Esophagus muscularis mucosa (tissue), 4 donors: ENCODE measurements around the gene PAX5. TPM values are rescaled to one million over a fixed set of nuclear protein-coding genes. Genes with fewer than 3 reads are reported as not detected.

Source experiments
- DNase-seq: peaks from one replicate; pipeline ENCODE4 v3.0.0-alpha.2; 2017; ENCODE audit errors: extremely low spot score
- H3K27ac ChIP-seq, 4 donors: fragments of 200-600 bp; sonication (generic); replicated peaks in 1 of 4; 1 replicate in 3 of 4; 2 replicates in 1 of 4; pipeline ENCODE4 v1.5.1; 2016 to 2019; ENCODE audit warnings: mild to moderate bottlenecking in 1 of 4
- H3K27me3 ChIP-seq, 4 donors: fragments of 200-600 bp; sonication (generic); one replicate each; pipeline versions ENCODE4 v1.5.1 to v1.6.0; 2016 to 2019
- H3K36me3 ChIP-seq, 4 donors: fragments of 200-600 bp; sonication (generic); one replicate each; pipeline ENCODE4 v1.5.1; 2016 to 2019
- H3K4me1 ChIP-seq, 4 donors: fragments of 200-600 bp; sonication (generic); one replicate each; pipeline ENCODE4 v1.5.1; 2016 to 2019
- H3K4me3 ChIP-seq, 4 donors: fragments of 200-600 bp; sonication (generic); 1 replicate in 2 of 4; 2 replicates in 2 of 4; pipeline ENCODE4 v1.5.1; 2016 to 2019; ENCODE audit warnings: mild to moderate bottlenecking in 4 of 4, moderate library complexity in 1 of 4
- H3K9me3 ChIP-seq, 4 donors: fragments of 200-600 bp; sonication (generic); 1 replicate in 3 of 4; 2 replicates in 1 of 4; pipeline ENCODE4 v1.5.1; 2016 to 2019
- CTCF ChIP-seq, 3 experiments: fragments of 200-600 bp in 2 of 3; fragments of 450-650 bp in 1 of 3; sonication (generic) in 2 of 3; IDR thresholded peaks; one replicate each; pipeline ENCODE4 v1.5.1; 2017 to 2019; ENCODE audit warnings: antibody characterized with exemption in 3 of 3, mild to moderate bottlenecking in 2 of 3, moderate library complexity in 1 of 3
- EP300 ChIP-seq: sonication (generic); formaldehyde crosslinking; IDR thresholded peaks from one replicate; pipeline ENCODE4 v1.6.1; 2017; ENCODE audit warnings: antibody characterized with exemption
- POLR2A ChIP-seq: fragments of 450-650 bp; IDR thresholded peaks from one replicate; pipeline ENCODE4 v1.6.1; 2017; ENCODE audit warnings: antibody characterized with exemption, moderate library complexity, mild to moderate bottlenecking, low read depth
- POLR2AphosphoS5 ChIP-seq, 2 donors: sonication (generic); formaldehyde crosslinking; IDR thresholded peaks; one replicate each; pipeline ENCODE4 v1.6.1; 2017; ENCODE audit warnings: antibody characterized with exemption in 2 of 2
- WGBS: methylation state at CpG from one replicate; pipeline ENCODE4 v1.1.5; 2018; 5-methylcytosine and 5-hydroxymethylcytosine counted together
- intact Hi-C: fragments of 100-400 bp; cut with DNase I; formaldehyde crosslinking; loops from one replicate; pipeline ENCODE4 v1.15.1; 2023
- total RNA-seq, 4 donors: library from RNA; depleted of rRNA; stranded (reverse); fragments of >200 nt; gene quantifications; one replicate each; pipeline versions ENCODE4 v1.1.0 to v1.2.1, GENCODE V29; 2016

The PAX5 gene
- total RNA-seq, 4 donors from 2014 or later = 0.17 TPM; not detected in 3

- H3K4me3 ChIP-seq = peak overlapping the region; percentile 45 to 55 (median 50)
- intact Hi-C loops = no loop called here
- DNase-seq = no peak
- TF ChIP-seq POLR2AphosphoS5 (IDR thresholded peaks at IDR 0.05) (no peak), EP300 (no peak), CTCF (IDR thresholded peaks at IDR 0.05) (no peak), POLR2A (no peak)
- WGBS = 40% methylated on average over 33 of the region's 35 CpGs
- H3K4me1 ChIP-seq = peaks cover 12 to 21% (median 15%) of the 10 kb centered on the region in 4 donors
- no peaks in the 10 kb centered on the region for H3K36me3 ChIP-seq
- H3K9me3 ChIP-seq = no peaks in the 10 kb centered on the region
- H3K27me3 ChIP-seq = peaks cover 0 to 7% (median 0%) of the 10 kb centered on the region in 4 donors
- H3K27ac ChIP-seq = peak overlapping the region in 1 of 4 donors; percentile 22
Measured at GRCh38 chr9:36818965-36819870, 214.8 kb downstream of the PAX5 start.

GRCh38 chr9:36818242-36818938 lies 215.7 kb downstream of the PAX5 start:
- Histone ChIP-seq H3K27ac (peak overlapping the region in 1 of 4 donors; percentile 22), H3K4me3 (peak overlapping the region; percentile 45 to 55 (median 50)), H3K36me3 (no peaks in the 10 kb centered on the region), H3K9me3 (no peaks in the 10 kb centered on the region), H3K27me3 (peaks cover 0 to 7% (median 0%) of the 10 kb centered on the region in 4 donors), H3K4me1 (peaks cover 12 to 21% (median 15%) of the 10 kb centered on the region in 4 donors)
- no peak for DNase-seq
- TF ChIP-seq CTCF (IDR thresholded peaks at IDR 0.05) (no peak), POLR2A (no peak)
- WGBS = 10% methylated on average over 31 of the region's 32 CpGs
- intact Hi-C loops = no loop called here

DNA sequence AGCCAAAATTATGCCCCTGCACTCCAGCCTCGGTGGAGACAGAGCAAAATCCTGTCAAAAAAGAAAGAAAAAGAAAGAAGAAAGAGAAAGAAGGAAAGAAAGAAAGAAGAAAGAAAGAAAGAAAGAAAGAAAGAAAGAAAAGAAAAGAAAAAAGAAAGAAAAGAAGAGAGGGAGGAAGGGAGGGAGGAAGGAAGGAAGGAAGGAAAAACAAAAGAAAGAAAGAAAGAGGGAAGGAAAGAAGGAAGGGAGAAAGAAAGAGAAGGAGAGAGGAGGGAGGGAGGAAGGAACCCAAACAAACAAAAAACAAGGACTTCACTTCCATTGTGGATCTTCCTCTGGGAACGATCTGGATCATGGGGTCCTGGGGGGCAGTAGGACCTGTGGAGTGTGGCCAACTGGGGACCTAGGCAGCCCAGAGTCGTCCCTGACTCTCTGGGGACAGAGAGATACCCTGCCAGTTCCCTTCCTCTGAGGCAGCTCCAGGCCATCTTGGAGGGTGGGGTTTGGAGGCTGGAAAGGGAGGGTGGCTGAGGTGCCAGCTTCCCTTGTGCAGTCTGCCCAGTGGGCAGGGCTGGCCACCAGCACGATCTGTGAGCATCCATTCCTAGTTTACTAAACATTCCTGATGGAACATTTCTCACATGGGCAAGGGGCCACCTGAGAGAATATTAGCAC lies 216.8 kb downstream of the PAX5 start:
- H3K9me3 ChIP-seq = no peaks in the 10 kb centered on the region
- no peak for DNase-seq
- H3K36me3 ChIP-seq = no peaks in the 10 kb centered on the region
- H3K27ac ChIP-seq = no peak overlapping the region
- no peak overlapping the region for H3K4me3 ChIP-seq
- 80% methylated on average over 3 of the region's 4 CpGs for whole genome bisulfite sequencing
- peaks cover 0 to 7% (median 0%) of the 10 kb centered on the region in 4 donors for H3K27me3 ChIP-seq
- peaks cover 12 to 21% (median 15%) of the 10 kb centered on the region in 4 donors for H3K4me1 ChIP-seq
- intact Hi-C loops = no loop called here
- no peak for TF ChIP-seq CTCF (IDR thresholded peaks at IDR 0.05)
- TF ChIP-seq POLR2A = no peak
- TF ChIP-seq EP300 = no peak
- no peak for TF ChIP-seq POLR2AphosphoS5 (IDR thresholded peaks at IDR 0.05)

DNA sequence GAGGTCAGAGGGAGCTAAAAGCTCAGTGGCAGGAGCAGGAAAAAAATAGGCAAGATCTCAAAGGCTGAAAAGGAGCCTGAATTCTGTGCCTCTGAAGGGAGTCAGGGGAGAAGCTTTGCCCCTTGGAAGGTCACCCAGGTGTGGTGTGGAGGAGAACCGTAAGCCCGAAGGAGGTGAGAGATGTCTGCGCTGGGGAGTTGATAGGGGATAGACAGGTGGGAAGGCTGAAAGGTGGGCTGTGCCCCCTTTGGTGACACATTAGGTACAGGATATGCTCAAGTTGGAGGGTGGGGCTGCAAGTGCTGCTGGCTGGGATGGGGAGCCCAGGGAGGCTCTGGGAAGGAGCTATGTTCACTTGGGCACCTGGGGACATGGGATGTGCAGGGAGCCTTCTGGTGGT lies 217.7 kb downstream of the PAX5 start:
- 96% methylated on average over 3 of the region's 3 CpGs for WGBS
- no peak for DNase-seq
- Histone ChIP-seq H3K9me3 (no peaks in the 10 kb centered on the region), H3K27me3 (peaks cover 0 to 7% (median 0%) of the 10 kb centered on the region in 4 donors), H3K4me3 (no peak overlapping the region), H3K36me3 (no peaks in the 10 kb centered on the region), H3K27ac (no peak overlapping the region), H3K4me1 (peaks cover 12 to 21% (median 15%) of the 10 kb centered on the region in 4 donors)
- TF ChIP-seq CTCF (IDR thresholded peaks at IDR 0.05) = no peak
- TF ChIP-seq EP300 = no peak
- TF ChIP-seq POLR2A = no peak
- no peak for TF ChIP-seq POLR2AphosphoS5 (IDR thresholded peaks at IDR 0.05)
- intact Hi-C loops = no loop called here
